K562 (cell line): Measurements from ENCODE around the gene UBXN6. TPM values are rescaled to one million over a fixed set of nuclear protein-coding genes. Genes with fewer than 3 reads are reported as not detected.

Source experiments
- BHLHE40 ChIP-seq: IDR thresholded peaks from 2 replicates; pipeline ENCODE4 v1.6.1; 2011; ENCODE audit warnings: low read length, improper control_type of control experiment
- CREB1 ChIP-seq, 2 experiments: sonication (generic) in 1 of 2; formaldehyde crosslinking in 1 of 2; IDR thresholded peaks; 2 replicates each; pipeline versions ENCODE4 v1.6.1 to v1.8.0; 2012 to 2022; ENCODE audit warnings: inconsistent platforms in 1 of 2, mild to moderate bottlenecking in 1 of 2, missing genetic modification reagents in 1 of 2, moderate library complexity in 1 of 2
- EGR1 ChIP-seq: fragments of 450-650 bp; conservative IDR thresholded peaks from 2 replicates; pipeline ENCODE4 v1.6.1; 2017; ENCODE audit warnings: mild to moderate bottlenecking
- FOXA1 ChIP-seq: fragments of 450-650 bp; IDR thresholded peaks from 2 replicates; pipeline ENCODE4 v1.6.1; 2016; ENCODE audit warnings: mild to moderate bottlenecking, borderline replicate concordance
- HEY1 ChIP-seq: fragments of 250-450 bp; sonication (Bioruptor Pico); IDR thresholded peaks from 2 replicates; pipeline ENCODE4 v1.5.0; 2020; ENCODE audit warnings: mild to moderate bottlenecking, moderate library complexity, borderline replicate concordance
- IRF2 ChIP-seq: sonication (generic); formaldehyde crosslinking; IDR thresholded peaks from 2 replicates; pipeline ENCODE4 v1.8.1; 2022; ENCODE audit warnings: mild to moderate bottlenecking, missing genetic modification reagents
- MCM7 ChIP-seq, 2 experiments: fragments of 450-650 bp; IDR thresholded peaks; 2 replicates each; pipeline ENCODE4 v1.6.1; 2016 to 2018
- NUFIP1 ChIP-seq: fragments of 450-650 bp; IDR thresholded peaks from 2 replicates; pipeline ENCODE4 v1.6.1; 2018; ENCODE audit not compliant: partially characterized antibody
- PHF8 ChIP-seq: fragments of 200-600 bp; sonication (generic); IDR thresholded peaks from 2 replicates; pipeline ENCODE4 v1.6.1; 2012; ENCODE audit warnings: mixed run types, mild to moderate bottlenecking, inconsistent platforms, low read length, moderate library complexity, borderline replicate concordance
- SAFB ChIP-seq: fragments of 200-400 bp; formaldehyde crosslinking; IDR thresholded peaks from 2 replicates; pipeline ENCODE4 v1.6.1; 2017; ENCODE audit warnings: low read depth, low read length, borderline replicate concordance
- SIN3A ChIP-seq, 2 experiments: fragments of 150-350 bp in 1 of 2; IDR thresholded peaks; 2 replicates each; pipeline ENCODE4 v1.6.1; 2011 to 2016; ENCODE audit warnings: borderline replicate concordance in 2 of 2, low read depth in 2 of 2, low read length in 2 of 2, mild to moderate bottlenecking in 2 of 2, moderate library complexity in 2 of 2; ENCODE audit not compliant: control insufficient read depth in 1 of 2
- SMAD3 ChIP-seq: fragments of 450-650 bp; formaldehyde crosslinking; conservative IDR thresholded peaks from 2 replicates; pipeline ENCODE4 v1.4.0; 2020; ENCODE audit warnings: mild to moderate bottlenecking
- SMARCB1 ChIP-seq: IDR thresholded peaks from 2 replicates; pipeline ENCODE4 v1.6.1; 2011; ENCODE audit warnings: improper control_type of control experiment, low read depth; ENCODE audit not compliant: insufficient read length
- SP1 ChIP-seq: sonication (generic); formaldehyde crosslinking; IDR thresholded peaks from 2 replicates; pipeline ENCODE4 v1.8.1; 2022; ENCODE audit warnings: mild to moderate bottlenecking, missing genetic modification reagents
- TAF9B ChIP-seq: fragments of 450-650 bp; IDR thresholded peaks from 2 replicates; pipeline ENCODE4 v1.6.1; 2018; ENCODE audit warnings: mild to moderate bottlenecking; ENCODE audit not compliant: partially characterized antibody
- ZFP30 ChIP-seq: fragments of 250-450 bp; sonication (Bioruptor Pico); IDR thresholded peaks from 2 replicates; pipeline ENCODE4 v1.8.0; 2022; ENCODE audit warnings: moderate library complexity, mild to moderate bottlenecking, inconsistent platforms, borderline replicate concordance
- ZNF121 ChIP-seq: sonication (generic); formaldehyde crosslinking; conservative IDR thresholded peaks from 2 replicates; pipeline ENCODE4 v1.8.0; 2022; ENCODE audit warnings: missing genetic modification reagents
- ZNF140 ChIP-seq: fragments of 250-450 bp; sonication (Bioruptor Pico); IDR thresholded peaks from 2 replicates; pipeline ENCODE4 v1.8.0; 2021; ENCODE audit warnings: moderate library complexity, mild to moderate bottlenecking, inconsistent platforms
- ZNF583 ChIP-seq: fragments of 250-450 bp; sonication (Bioruptor Pico); IDR thresholded peaks from 2 replicates; pipeline ENCODE4 v1.4.0; 2020
- ZNF717 ChIP-seq: fragments of 250-450 bp; sonication (Bioruptor Pico); IDR thresholded peaks from 2 replicates; pipeline ENCODE4 v1.5.0; 2021
- polyA plus RNA-seq, 8 experiments: library from polyadenylated mRNA; depleted of rRNA in 4 of 8; stranded (reverse) in 5 of 8; unstranded in 3 of 8; fragments of >200 nt; fragmentation: Nextera tagmentation in 2 of 8; fragmentation: Illumina TruSeq in 1 of 8; extraction: Ambion mirVana in 2 of 8; extraction: Trizol in 1 of 8; gene quantifications; 2 replicates each; pipeline versions ENCODE4 v1.2.1 to v1.2.3, GENCODE V29; 2011 to 2014; ENCODE audit warnings: inconsistent platforms in 1 of 8, missing spikeins in 1 of 8
- total RNA-seq, 7 experiments: library from RNA; depleted of rRNA in 6 of 7; stranded (reverse); fragments of >200 nt in 6 of 7; fragmentation: Illumina TruSeq in 2 of 7; extraction: Trizol in 2 of 7; gene quantifications; 2 replicates each; pipeline versions ENCODE4 v1.2.1 to v1.2.3, GENCODE V29; 2011 to 2021; ENCODE audit warnings: low replicate concordance in 1 of 7
- TF ChIP-seq, protein P1 (sequence below): IDR thresholded peaks from 3 replicates; pipeline ENCODE4 v1.6.1; 2011; ENCODE audit warnings: borderline replicate concordance, mild to moderate bottlenecking; ENCODE audit not compliant: insufficient read length, insufficient read depth
- TF ChIP-seq, protein P2 (sequence below): fragments of 450-650 bp; formaldehyde crosslinking; IDR thresholded peaks from 2 replicates; pipeline ENCODE4 v1.4.0; 2020; ENCODE audit warnings: mild to moderate bottlenecking, moderate library complexity

Gene UBXN6
- total and polyA plus RNA-seq, 9 of the 15 experiments (the other 6 are each of a cell fraction or from before 2014, with no cell fraction given): 0.48 to 90.2 (median 29.5) TPM

DNA sequence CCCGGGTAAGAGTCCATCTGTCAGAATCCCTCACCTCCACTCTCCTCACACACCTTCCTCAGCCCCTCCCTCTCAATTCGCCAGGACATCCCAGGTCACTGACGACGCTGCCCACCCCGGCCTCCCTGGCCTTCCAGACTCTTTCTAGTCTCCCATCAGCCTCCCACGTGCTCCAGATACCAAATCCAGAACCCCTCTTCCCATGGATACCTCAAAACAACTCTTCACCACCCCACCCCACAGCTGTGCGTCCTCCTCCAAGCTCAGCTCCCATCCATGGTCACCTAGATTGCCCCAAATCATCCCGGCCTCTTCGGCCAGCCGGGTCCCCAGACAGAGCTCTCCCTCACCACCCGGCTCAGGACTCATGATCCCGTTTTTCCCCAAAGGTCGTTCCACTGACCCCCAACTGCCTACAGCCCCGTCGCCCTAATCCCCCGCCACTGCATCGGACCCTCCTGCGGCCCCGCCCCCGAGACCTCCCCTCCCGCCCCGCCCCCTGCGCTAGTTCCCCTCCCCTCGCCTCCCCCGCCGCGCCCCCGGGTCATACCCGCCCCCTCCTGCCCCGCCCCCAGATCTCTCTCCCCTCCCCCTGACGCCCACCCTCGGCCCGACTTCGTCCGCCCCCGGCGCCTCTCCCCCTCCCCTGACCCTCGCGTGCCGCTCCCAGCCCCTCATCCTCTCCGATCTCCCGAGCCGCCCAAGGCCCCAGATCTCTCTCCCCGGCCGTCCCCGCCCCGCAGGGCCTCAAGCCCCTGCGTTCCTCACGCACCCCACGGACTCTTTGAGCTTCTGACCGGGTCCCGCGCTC, 546 bp downstream of the UBXN6 start (continued):
- TF ChIP-seq, protein P1, sequence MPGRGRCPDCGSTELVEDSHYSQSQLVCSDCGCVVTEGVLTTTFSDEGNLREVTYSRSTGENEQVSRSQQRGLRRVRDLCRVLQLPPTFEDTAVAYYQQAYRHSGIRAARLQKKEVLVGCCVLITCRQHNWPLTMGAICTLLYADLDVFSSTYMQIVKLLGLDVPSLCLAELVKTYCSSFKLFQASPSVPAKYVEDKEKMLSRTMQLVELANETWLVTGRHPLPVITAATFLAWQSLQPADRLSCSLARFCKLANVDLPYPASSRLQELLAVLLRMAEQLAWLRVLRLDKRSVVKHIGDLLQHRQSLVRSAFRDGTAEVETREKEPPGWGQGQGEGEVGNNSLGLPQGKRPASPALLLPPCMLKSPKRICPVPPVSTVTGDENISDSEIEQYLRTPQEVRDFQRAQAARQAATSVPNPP: no peak
- no peak for TF ChIP-seq SMAD3 (CRISPR knock-in tag)
- no peak for TF ChIP-seq CREB1 (IDR thresholded peaks at IDR 0.05)
- TF ChIP-seq CREB1 (CRISPR knock-in tag; IDR thresholded peaks at IDR 0.05): peak; percentile 3; the same call in 1 of the 2 replicates
- TF ChIP-seq SAFB: no peak
- no peak for TF ChIP-seq ZNF121 (CRISPR knock-in tag)
- peak in 1 of 2 experiments; percentile 40; a peak in 2 of 4 replicates for TF ChIP-seq SIN3A (IDR thresholded peaks at IDR 0.05; ENCODE audit: borderline replicate concordance in 2 of 2, control insufficient read depth in 1 of 2, low read depth in 2 of 2, low read length in 2 of 2)
- no peak for TF ChIP-seq ZNF717
- TF ChIP-seq BHLHE40: no peak
- TF ChIP-seq ZFP30: no peak
- no peak for TF ChIP-seq ZNF140 (CRISPR knock-in tag)
- TF ChIP-seq ZNF583 (CRISPR knock-in tag): no peak
- TF ChIP-seq NUFIP1: no peak
- no peak for TF ChIP-seq SMARCB1
- TF ChIP-seq HEY1: no peak
- no peak for TF ChIP-seq IRF2 (CRISPR knock-in tag)
- TF ChIP-seq PHF8: peak; percentile 46; the same call in 1 of the 2 replicates
- no peak for TF ChIP-seq FOXA1
- no peak for TF ChIP-seq TAF9B
- no peak for TF ChIP-seq MCM7 (IDR thresholded peaks at IDR 0.05)
- TF ChIP-seq SP1 (CRISPR knock-in tag): no peak
- peak; percentile 69 for TF ChIP-seq EGR1
- TF ChIP-seq, protein P2, sequence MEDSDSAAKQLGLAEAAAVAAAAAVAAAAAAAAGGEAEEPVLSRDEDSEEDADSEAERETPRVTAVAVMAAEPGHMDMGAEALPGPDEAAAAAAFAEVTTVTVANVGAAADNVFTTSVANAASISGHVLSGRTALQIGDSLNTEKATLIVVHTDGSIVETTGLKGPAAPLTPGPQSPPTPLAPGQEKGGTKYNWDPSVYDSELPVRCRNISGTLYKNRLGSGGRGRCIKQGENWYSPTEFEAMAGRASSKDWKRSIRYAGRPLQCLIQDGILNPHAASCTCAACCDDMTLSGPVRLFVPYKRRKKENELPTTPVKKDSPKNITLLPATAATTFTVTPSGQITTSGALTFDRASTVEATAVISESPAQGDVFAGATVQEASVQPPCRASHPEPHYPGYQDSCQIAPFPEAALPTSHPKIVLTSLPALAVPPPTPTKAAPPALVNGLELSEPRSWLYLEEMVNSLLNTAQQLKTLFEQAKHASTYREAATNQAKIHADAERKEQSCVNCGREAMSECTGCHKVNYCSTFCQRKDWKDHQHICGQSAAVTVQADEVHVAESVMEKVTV: no peak
